ENCODE results near the gene LITAF.

- TF ChIP-seq EZH2 (IDR thresholded peaks at IDR 0.05; ENCODE audit: insufficient read depth, poor library complexity, severe bottlenecking) (no peak), EZH2phosphoT487 (IDR thresholded peaks at IDR 0.05; ENCODE audit: insufficient read depth, low read depth) (no peak)
These were observed 2.7 kb downstream of the LITAF start for GRCh38 chr16:11583889-11584565.
